Gastrocnemius medialis (tissue), 4 donors: ENCODE results near the gene CSF1. TPM values are rescaled to one million over a fixed set of nuclear protein-coding genes. Genes with fewer than 3 reads are reported as not detected.

Source experiments
- ATAC-seq, 2 donors: fragments of 150-250 bp; one replicate each; pipeline ENCODE4 v1.9.1; 2016
- DNase-seq, 2 donors: peaks; one replicate each; pipeline ENCODE4 v3.0.0-alpha.2; 2019
- H3K27ac ChIP-seq, 4 donors: fragments of 200-600 bp; sonication (generic); 1 replicate in 1 of 4; 2 replicates in 3 of 4; pipeline ENCODE4 v1.5.1; 2016 to 2018; ENCODE audit warnings: mild to moderate bottlenecking in 2 of 4, moderate library complexity in 1 of 4
- H3K27me3 ChIP-seq, 3 donors: fragments of 200-600 bp; sonication (generic) in 2 of 3; 1 replicate in 1 of 3; 2 replicates in 2 of 3; pipeline versions ENCODE4 v1.5.1 to v1.6.0; 2016 to 2019; ENCODE audit warnings: mild to moderate bottlenecking in 1 of 3, moderate library complexity in 1 of 3
- H3K36me3 ChIP-seq, 2 donors: fragments of 200-600 bp; sonication (generic) in 1 of 2; one replicate each; pipeline ENCODE4 v1.5.1; 2017 to 2018
- H3K4me1 ChIP-seq, 2 donors: fragments of 200-600 bp; sonication (generic) in 1 of 2; one replicate each; pipeline ENCODE4 v1.5.1; 2016 to 2017; ENCODE audit warnings: mild to moderate bottlenecking in 2 of 2
- H3K4me3 ChIP-seq, 4 donors: fragments of 200-600 bp; sonication (generic) in 3 of 4; 1 replicate in 1 of 4; 2 replicates in 3 of 4; pipeline ENCODE4 v1.5.1; 2016 to 2019; ENCODE audit warnings: mild to moderate bottlenecking in 2 of 4
- H3K9me3 ChIP-seq, 3 donors: fragments of 200-600 bp; sonication (generic) in 2 of 3; 1 replicate in 1 of 3; 2 replicates in 2 of 3; pipeline ENCODE4 v1.5.1; 2016 to 2019
- POLR2A ChIP-seq, 2 donors: fragments of 450-650 bp; IDR thresholded peaks; one replicate each; pipeline ENCODE4 v1.6.1; 2017; ENCODE audit warnings: antibody characterized with exemption in 2 of 2, mild to moderate bottlenecking in 2 of 2, moderate library complexity in 2 of 2
- in situ Hi-C, 4 donors: fragments of 200-750 bp; cut with MboI; loops; one replicate each; pipeline versions ENCODE4 v1.15.0 to v1.8.0; 2017; ENCODE audit warnings: low sequenced_read_pairs in 4 of 4
- intact Hi-C: fragments of 100-400 bp; cut with DNase I; formaldehyde crosslinking; loops from one replicate; pipeline ENCODE4 v1.15.1; 2023; ENCODE audit warnings: low total_unique reads
- total RNA-seq, 4 donors: library from RNA; depleted of rRNA; stranded (reverse); fragments of >200 nt; gene quantifications; one replicate each; pipeline versions ENCODE4 v1.1.0 to v1.2.3, GENCODE V29; 2016
- TF ChIP-seq, protein P1 (sequence below), 5 experiments: fragments of 450-650 bp in 3 of 5; fragments of 200-600 bp in 2 of 5; sonication (generic) in 2 of 5; IDR thresholded peaks in 4 of 5; conservative IDR thresholded peaks in 1 of 5; 1 replicate in 4 of 5; 2 replicates in 1 of 5; pipeline ENCODE4 v1.5.1; 2016 to 2019; ENCODE audit warnings: antibody characterized with exemption in 5 of 5, mild to moderate bottlenecking in 3 of 5, moderate library complexity in 3 of 5

Gene CSF1
- total RNA-seq, 4 donors from 2014 or later, result 14.6 to 31.1 (median 19.6) TPM

DNA sequence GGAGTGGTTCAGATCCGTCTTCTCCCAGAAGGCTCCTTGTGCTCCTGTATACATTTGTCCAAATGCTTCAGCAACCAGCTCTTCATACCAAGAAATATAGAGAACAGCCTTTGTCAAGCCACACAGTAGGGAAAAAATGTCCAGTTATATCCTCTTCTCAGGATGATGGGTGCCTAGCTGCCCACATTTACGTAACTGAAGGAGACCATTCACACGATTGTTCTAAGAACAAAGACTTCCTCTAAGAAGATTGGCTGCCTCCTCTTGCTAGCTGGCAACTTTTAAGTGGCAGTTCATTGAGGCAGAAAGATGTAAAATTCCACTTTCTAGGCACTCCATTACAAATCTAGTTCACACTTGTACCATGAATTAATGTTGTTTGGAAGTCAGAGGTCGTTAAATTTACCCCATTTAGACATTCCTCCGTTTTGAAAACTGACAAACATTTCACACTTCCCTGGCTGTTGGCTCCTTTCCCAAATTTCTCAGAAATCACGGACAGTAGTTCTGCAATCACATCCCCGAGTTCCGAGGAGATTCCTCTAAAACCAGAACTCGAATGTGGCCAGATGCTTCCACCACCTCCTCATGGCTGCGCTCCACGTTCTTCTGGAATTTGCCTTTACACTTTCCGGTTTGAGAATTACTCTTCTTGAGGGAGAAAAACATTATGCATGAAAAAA, 45.6 kb upstream of the CSF1 start:
- Histone ChIP-seq H3K36me3 (no peaks in the 10 kb centered on the region), H3K9me3 (no peaks in the 10 kb centered on the region), H3K4me3 (no peak overlapping the region), H3K27ac (peak overlapping the region in 1 of 4 donors; percentile 4), H3K27me3 (no peaks in the 10 kb centered on the region), H3K4me1 (peaks cover 0 to 9% of the 10 kb centered on the region in 2 donors)
- peak in 1 of 2 donors; percentile 51 for ATAC-seq
- DNase-seq, result no peak
- in situ Hi-C loops (no loop called here), intact Hi-C loops (no loop called here)
- TF ChIP-seq, protein P1, sequence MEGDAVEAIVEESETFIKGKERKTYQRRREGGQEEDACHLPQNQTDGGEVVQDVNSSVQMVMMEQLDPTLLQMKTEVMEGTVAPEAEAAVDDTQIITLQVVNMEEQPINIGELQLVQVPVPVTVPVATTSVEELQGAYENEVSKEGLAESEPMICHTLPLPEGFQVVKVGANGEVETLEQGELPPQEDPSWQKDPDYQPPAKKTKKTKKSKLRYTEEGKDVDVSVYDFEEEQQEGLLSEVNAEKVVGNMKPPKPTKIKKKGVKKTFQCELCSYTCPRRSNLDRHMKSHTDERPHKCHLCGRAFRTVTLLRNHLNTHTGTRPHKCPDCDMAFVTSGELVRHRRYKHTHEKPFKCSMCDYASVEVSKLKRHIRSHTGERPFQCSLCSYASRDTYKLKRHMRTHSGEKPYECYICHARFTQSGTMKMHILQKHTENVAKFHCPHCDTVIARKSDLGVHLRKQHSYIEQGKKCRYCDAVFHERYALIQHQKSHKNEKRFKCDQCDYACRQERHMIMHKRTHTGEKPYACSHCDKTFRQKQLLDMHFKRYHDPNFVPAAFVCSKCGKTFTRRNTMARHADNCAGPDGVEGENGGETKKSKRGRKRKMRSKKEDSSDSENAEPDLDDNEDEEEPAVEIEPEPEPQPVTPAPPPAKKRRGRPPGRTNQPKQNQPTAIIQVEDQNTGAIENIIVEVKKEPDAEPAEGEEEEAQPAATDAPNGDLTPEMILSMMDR (IDR thresholded peaks at IDR 0.05 in 4 of 5, conservative IDR thresholded peaks at IDR 0.05 in 1 of 5), result no peak
- no peak for TF ChIP-seq POLR2A (IDR thresholded peaks at IDR 0.05)

DNA sequence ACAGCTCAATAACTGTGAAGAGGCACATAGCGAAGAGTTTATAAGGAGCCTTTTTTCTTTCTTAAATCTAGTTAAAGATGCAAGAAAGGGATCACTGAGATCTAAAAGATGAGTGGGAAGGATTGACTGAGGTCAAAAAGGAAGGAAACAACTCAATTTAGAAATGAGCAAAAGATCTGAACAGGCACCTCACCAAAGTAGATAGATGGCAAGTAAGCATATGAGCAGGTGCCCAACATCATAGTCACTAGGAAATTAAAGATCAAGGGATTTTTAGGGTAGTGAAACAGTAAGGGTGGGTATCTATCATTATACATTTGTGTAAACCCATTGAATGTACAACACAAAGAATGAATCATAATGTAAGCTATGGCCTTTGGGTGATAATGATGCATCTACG, 44.6 kb upstream of the CSF1 start:
- Histone ChIP-seq H3K9me3 (no peaks in the 10 kb centered on the region), H3K27ac (no peak overlapping the region), H3K4me3 (no peak overlapping the region), H3K4me1 (peaks cover 0 to 9% of the 10 kb centered on the region in 2 donors), H3K27me3 (no peaks in the 10 kb centered on the region), H3K36me3 (no peaks in the 10 kb centered on the region)
- intact Hi-C loops, result no loop called here
- no peak for ATAC-seq
- DNase-seq, result no peak
- TF ChIP-seq, protein P1 (IDR thresholded peaks at IDR 0.05 in 4 of 5, conservative IDR thresholded peaks at IDR 0.05 in 1 of 5), result no peak
- no peak for TF ChIP-seq POLR2A (IDR thresholded peaks at IDR 0.05)
- in situ Hi-C loops, result no loop called here

DNA sequence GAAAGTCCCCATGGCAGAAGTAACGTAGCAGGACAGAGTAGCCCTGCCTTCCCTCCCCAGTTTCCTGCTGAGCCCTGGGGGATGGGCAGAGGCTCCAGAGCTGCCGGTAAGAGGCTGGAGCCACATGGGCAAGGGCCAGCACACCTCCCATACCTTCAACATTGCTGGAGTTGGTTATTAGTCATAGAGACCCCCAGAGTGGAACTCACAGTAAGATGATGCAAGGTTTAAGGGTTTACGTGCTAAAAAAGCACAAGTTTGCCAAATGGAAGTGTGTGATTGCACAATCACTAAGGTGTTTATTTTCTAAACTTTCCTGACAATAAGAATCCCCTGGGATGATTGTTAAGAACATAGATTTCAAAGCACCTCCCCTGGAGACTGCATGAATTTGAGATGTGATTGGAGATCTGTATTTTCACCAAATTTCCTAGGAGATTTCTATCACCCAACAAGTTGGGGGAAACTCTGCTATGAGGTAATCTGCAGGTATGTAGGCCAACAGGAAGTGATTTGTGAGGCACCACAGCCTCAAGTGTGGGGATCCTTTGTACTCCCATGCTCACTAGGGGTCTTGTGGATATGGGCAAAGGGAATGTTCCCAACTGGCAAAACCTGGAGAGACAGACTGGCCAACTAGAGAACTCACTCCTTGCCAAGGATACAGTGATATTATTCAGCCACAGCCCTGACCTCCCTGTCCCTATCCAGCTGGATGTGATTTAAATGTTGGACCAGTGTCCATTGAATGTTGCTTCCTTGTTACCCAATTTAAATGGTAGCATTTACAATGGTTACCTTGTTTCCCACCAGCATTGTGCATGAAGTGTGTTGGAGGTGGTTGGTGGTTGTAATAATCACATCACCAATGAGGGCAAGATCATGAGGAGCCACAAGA, 37.1 kb upstream of the CSF1 start:
- no peaks in the 10 kb centered on the region for H3K27me3 ChIP-seq
- in situ Hi-C loops (no loop called here), intact Hi-C loops (no loop called here)
- H3K27ac ChIP-seq, result no peak overlapping the region
- no peak overlapping the region for H3K4me3 ChIP-seq
- H3K9me3 ChIP-seq, result no peaks in the 10 kb centered on the region
- no peaks in the 10 kb centered on the region for H3K36me3 ChIP-seq
- ATAC-seq (peak; percentile 23 to 34), DNase-seq (no peak)
- H3K4me1 ChIP-seq, result peaks cover 8 to 18% of the 10 kb centered on the region in 2 donors
- TF ChIP-seq, protein P1 (IDR thresholded peaks at IDR 0.05 in 4 of 5, conservative IDR thresholded peaks at IDR 0.05 in 1 of 5), result no peak
- TF ChIP-seq POLR2A (IDR thresholded peaks at IDR 0.05), result no peak

DNA sequence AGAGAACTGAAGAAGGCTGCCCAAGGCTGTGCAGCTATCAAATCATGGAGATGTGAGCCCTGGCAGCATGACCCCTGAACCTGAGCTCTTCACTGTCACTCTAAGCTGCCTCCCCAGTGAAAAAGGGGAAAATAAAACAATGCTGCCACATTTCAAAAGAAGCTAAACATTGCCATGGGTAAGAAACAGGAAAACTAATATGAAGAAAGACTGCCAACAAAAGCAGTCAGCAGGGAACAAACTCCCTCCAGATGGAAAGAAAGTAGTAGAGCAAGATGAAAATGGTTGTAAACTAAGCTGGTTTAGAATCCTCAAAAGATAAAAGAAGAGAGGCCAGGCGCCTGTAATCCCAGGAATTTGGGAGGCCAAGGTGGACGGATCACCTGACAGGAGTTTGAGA, 36.2 kb upstream of the CSF1 start:
- Histone ChIP-seq H3K27me3 (no peaks in the 10 kb centered on the region), H3K4me1 (peaks cover 8 to 21% of the 10 kb centered on the region in 2 donors), H3K9me3 (no peaks in the 10 kb centered on the region), H3K27ac (no peak overlapping the region), H3K4me3 (no peak overlapping the region), H3K36me3 (no peaks in the 10 kb centered on the region)
- DNase-seq (no peak), ATAC-seq (no peak)
- TF ChIP-seq POLR2A (IDR thresholded peaks at IDR 0.05), result no peak
- TF ChIP-seq, protein P1 (IDR thresholded peaks at IDR 0.05 in 4 of 5, conservative IDR thresholded peaks at IDR 0.05 in 1 of 5), result no peak
- intact Hi-C loops (no loop called here), in situ Hi-C loops (no loop called here)
